Fibroblast of mammary gland (primary cell): ENCODE measurements around the gene NEGR1.
A peak's percentile ranks its signal among the peaks of the same experiment; 100 is the strongest.

Experiments
- DNase-seq: peaks from one replicate; pipeline ENCODE4 v3.0.0-alpha.2; 2010; ENCODE audit warnings: low read depth
- H3K4me3 ChIP-seq: 2 replicates; pipeline ENCODE4 v1.5.1; 2011; ENCODE audit warnings: low read depth, mild to moderate bottlenecking, low read length, moderate library complexity; ENCODE audit not compliant: control insufficient read depth
- CTCF ChIP-seq: conservative IDR thresholded peaks from 2 replicates; pipeline ENCODE4 v1.5.1; 2011; ENCODE audit warnings: low read depth, low read length, inconsistent platforms; ENCODE audit not compliant: control insufficient read depth, insufficient read depth

The NEGR1 gene

GRCh38 chr1:71650119-71650518 is 632.2 kb downstream of the NEGR1 start:
- TF ChIP-seq CTCF: no peak
- peak; percentile 85 for DNase-seq
- no peak overlapping the region for H3K4me3 ChIP-seq

GRCh38 chr1:71649608-71650007 is 632.7 kb downstream of the NEGR1 start:
- no peak overlapping the region for H3K4me3 ChIP-seq
- no peak for DNase-seq
- no peak for TF ChIP-seq CTCF

- H3K4me3 ChIP-seq: no peak overlapping the region
- DNase-seq: no peak
- TF ChIP-seq CTCF: no peak
These were observed 634.6 kb downstream of the NEGR1 start for GRCh38 chr1:71647513-71648300.

- DNase-seq: no peak
- no peak for TF ChIP-seq CTCF
- H3K4me3 ChIP-seq: no peak overlapping the region
These were observed 637.3 kb downstream of the NEGR1 start for GRCh38 chr1:71645015-71645414.

GRCh38 chr1:71641903-71642302 is 640.4 kb downstream of the NEGR1 start:
- DNase-seq: no peak
- no peak overlapping the region for H3K4me3 ChIP-seq
- TF ChIP-seq CTCF: no peak

GRCh38 chr1:71640998-71641397 is 641.3 kb downstream of the NEGR1 start:
- TF ChIP-seq CTCF: no peak
- no peak overlapping the region for H3K4me3 ChIP-seq
- DNase-seq: no peak
